NCI-H226 (cell line): ENCODE data around the gene TMEM52.

Experiments used
- DNase-seq: peaks from one replicate; pipeline ENCODE4 v3.0.0-alpha.2; 2015

TMEM52 gene

DNA sequence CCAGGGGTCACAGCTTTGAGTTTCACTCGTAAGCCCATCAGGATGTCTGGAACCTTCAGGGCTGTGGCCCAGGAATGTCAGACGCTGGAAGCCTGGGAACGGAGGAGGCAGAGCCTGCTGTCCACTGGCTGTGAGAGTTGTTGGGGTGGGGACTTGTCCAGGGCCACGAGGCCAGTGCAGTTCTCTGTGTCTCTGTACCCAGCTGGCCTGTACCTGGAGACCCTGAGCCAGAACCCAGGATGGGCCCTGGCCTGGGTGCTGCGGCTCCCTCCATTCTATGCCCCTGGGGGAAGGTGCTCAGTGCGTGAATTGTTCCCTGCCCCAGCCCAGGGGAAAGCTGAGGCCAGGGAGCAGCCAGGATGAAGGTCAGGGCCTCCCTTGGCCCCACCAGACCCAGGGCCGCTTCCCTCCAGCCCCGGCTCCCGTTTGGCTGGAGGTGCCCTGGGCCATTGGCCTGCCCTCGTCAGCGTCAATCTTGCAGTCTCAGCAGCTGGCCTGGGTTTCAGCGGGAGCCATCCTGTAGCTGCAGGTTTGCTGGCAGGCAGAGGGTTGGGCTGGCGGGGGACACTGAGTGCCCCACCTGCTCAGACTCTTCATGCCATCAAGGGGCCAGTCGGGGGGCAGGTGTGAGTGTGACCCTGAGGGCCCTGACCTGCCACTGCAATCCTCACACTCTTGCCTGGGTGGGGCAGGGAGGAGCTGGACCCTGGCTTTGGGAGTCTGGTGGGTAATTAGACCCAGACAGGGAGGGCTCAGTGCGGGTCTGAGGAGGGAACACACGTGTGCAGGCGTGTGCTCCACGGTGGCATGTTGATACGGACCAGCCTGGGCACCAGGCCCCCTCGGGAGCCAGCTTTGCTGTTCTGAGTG is 4.7 kb downstream of the TMEM52 start:
- DNase-seq: no peak

DNA sequence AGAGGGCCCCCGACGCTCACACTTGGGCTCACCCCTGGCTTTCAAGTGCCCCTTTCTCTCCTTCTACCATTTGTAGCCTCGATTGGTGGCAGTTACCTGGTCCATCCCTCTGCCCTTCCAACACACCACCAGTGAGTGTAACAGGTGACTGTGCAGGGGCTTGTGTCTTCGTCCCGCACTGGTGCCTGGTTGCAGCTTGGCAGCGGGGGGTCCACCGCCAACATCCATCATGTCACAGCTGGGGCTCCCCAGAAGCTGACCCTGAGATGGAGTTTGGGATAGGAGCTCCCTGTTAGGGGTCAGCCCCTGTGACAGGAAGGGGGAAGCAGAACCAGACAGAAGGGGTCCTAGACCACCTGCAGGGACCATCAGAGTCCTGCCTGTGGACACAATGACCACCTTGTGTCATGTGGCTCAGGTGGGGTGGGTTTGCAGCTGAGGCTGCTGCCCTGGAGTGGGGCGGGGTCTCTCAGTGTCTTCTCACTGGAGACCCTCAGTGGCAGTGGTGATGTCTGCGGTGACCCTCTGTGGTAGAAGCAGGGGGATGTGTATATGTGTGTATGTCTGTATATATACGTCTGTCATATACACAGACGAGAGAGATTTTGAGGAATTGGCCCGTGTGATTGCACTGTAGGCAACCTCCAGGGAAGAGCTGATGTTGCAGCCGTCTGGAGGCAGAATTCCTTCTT is 7.6 kb downstream of the TMEM52 start:
- no peak for DNase-seq

DNA sequence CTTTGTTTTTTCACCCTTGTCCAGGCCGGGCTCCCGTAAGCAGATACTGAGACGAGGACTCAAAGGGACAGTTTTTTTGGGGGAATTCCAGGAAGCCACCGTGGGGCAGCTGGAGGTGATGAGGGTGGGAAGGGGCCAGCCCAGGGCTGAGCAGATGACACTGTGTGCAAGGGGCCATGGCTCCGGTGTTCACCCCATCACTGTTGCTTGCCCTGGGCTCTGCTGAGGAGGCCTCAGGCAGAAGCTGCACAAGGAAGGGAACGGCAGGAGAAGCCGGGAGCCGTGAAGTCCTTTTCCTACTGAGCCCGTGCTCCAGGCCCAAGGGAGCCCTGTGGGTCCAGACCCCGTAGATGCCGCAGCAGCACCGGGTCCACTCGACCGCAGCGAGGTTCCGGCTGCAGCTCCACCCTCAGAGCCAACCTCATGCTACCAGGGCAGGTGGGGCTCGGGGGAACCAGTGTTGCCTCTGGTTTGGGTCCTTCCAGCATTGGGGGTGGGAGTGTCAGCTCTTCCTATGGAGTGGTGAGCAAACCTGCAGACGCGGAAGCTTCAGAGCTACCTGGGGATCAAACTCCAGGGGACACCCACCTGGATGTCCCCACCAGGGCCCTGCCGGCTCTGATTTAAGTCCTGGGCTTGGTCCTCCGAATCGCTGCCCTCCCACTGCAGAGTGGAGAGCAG is 8.3 kb downstream of the TMEM52 start:
- DNase-seq: no peak

DNA sequence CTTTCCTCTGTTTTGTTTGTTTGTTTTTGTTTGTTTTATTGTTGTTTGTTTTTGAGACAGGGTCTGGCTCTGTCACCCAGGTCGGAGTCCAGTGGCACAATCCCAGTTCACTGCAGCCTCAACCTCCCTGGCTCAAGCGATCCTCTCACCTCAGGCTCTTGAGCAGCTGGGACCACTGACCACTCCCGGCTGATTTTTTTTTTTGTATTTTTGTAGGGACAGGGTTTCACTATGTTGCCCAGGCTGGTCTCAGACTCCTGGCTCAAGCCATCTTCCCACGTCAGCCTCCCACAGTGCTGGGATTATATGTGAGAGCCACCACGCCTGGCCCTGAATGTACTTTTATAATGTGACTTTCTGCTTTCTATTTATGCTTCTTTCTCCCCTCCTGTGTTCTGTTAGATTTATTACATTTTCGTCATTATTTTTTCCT is 9.0 kb downstream of the TMEM52 start:
- DNase-seq: no peak

DNA sequence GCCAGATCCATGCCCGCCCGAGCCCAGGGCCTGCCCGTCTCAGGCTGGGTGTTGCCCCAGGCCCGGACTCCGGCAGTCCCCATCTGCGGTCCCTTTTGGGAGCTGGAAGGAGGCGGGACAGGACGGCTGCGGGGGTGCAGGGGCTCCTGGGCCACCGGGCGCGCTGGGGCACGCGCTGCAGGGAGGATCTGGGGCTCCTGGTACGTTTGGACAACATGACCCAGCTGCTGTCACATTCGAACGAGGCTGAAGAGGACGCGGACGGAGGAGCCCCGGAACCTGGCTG is 10.6 kb downstream of the TMEM52 start:
- DNase-seq: no peak

DNA sequence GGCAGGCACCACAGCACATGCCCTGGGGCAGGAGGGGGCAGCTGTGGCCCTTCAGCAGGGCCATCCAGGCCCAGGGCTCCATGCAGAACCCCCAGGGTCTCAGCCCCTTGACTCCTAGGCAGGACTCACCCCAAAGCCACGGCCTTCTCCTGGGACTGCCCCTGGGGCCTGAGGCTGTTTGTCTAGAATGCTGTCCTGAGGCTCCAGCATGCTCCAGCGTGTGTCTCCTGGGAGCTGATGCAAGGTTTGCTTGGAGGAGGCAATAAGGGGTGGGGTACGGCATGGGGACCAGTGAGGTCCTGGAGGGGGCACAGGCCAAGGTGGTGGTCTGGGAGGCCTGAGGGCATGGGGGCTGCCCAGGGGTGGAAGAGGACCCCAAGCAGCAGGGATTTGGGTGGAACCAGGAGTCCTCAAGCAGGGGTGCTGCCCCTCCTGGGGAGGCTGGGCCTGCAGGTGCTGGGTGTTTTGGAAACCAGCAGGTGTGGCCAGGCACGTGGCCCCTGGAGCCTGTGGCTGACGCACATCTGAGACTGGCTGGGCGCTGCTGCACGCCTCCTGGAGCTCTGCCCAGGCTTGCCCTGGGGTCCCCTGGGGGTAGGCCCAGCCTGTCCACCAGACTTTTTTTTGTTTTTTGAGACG is 11.9 kb downstream of the TMEM52 start:
- no peak for DNase-seq

DNA sequence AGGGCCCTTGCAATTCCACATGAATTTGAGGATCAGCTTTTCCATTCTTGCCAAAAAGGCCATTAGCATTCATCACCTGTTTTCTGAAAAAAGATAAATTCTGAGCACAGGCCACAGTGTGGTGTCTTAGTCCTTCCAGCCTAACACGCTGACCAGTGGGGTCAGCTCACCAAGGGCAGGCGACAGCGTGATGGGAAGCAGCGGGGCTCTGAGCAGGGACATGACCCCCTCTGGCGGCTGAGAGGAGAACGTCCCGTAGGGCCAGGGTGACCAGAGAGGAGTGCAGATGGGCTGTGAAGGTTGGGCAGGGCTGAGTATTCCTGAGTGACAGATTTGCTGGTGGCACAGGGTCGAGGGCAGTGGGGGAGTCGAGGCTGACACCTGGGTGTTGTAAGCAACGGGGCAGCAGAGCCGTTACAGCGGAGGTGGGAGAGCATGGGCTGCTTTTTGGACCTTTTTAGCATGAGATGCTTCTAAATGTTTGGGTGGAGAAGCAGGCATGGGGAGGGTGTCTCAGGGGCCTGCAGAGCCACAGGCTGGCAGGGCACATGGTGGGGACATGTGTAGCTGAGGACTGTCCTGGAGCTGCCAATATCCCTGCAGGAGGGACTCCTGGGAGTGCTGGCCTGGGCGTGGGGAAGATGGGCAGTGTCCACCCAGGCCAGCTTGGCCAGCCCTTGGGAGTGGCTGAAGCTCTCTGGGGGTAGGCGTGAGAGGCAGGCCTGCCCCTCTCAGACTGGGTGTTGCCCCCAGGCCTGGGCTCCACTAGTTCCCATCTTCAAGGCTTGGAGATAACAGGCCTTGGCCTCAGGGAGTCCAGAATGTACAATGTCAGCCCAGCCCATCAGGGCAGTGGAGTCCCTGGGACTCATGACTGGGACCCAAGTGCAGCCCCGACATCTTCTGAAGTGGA is 12.6 kb downstream of the TMEM52 start:
- DNase-seq: no peak

DNA sequence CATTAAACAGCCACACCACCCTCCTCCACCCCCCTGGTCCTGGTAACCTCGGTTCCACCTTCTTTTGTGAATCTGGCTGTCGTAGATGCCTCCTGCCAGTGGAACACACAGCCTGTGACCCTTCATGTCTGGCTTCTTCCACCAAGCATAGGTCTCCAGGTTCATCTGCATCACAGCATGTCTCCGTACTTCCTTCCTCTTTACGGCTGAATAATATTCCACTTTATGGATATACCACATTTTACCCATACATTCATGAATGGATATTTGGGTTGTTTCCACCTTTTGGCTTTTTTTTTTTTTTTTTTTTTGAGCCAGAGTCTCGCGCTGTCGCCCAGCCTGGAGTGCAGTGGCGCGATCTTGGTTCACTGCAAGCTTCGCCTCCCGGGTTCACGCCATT is 15.9 kb downstream of the TMEM52 start:
- DNase-seq: no peak

DNA sequence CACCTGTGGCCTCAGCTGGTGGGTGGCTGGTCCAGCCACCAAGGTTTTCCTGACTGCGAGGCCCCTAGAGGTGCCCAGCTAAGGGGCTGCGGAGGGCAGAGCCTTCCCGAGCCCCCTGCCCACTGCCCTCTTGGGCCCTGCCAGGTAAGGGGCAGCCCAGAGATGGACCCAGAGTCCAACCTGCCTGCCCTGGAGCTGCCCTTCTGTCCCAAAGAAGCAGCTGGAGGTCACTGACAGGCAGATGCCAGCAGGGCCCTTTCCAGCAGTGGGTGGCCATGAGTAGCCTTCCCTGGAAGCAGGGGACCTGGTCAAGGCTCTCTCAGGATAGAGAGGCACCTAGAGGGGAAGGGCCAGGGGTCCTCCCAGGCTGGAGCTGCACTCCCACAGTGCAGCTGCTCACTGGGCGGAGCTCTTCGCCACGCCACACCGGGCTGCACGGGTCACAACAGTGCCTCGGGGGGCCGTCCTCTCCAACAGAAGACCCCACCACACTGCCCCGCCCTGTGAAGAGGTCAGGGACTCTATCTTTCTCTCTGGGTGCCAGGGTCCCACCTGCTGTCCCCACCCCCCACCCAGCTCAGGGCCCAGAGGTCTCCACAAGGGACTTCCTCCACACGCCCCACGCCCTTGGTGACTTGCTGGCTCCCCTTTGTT is 17.3 kb downstream of the TMEM52 start:
- no peak for DNase-seq

DNA sequence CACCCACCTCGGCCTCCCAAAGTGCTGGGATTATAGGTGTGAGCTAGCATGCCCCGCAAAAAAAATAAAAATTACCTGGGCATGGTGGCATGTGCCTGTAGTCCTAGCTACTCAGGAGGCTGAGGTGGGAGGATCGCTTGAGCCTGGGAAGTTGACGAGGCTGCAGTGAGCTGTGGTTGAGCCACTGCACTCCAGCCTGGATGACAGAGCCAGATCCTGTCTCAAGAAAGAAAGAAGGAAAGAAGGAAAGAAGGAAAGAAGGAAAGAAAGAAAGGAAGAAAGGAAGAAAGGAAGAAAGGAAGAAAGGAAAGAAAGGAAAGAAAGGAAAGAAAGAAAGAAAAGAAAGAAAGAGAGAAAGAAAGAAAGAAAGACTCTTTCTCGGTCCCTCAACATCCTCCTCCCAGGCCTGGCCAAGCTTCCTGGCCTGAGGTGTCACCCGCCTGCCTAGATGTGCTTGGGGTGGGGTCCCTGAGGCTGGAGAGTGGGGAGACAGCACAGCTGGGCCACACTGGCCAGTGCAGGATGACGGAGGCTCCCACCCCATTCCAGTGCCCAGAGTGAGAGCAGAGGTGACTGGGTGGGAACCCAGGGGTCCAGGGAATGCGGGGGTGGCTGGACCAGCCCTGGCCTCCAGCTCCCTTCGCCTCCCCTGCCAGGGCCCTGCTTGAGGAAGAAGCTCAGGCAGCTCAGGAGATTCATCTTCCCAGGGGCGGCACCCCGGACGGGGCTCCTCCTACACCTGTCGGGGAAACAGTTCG is 18.0 kb downstream of the TMEM52 start:
- no peak for DNase-seq

DNA sequence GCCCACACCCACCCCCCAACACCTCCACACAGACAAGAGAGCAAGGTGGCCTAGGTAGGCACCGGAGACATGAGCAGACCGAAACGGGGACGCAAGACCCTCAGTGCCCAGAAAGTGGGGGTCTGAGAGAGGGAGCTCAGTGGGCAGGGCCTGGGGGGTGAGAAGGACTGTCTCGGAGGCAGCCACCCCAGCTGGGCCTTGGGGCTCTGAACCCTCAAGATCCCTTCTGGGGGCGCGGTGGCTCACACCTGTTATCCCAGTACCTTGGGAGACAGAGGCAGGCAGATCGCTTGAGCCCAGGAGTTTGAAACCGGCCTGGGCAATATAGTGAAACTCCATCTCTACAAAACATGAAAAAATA is 19.1 kb downstream of the TMEM52 start:
- DNase-seq: no peak

DNA sequence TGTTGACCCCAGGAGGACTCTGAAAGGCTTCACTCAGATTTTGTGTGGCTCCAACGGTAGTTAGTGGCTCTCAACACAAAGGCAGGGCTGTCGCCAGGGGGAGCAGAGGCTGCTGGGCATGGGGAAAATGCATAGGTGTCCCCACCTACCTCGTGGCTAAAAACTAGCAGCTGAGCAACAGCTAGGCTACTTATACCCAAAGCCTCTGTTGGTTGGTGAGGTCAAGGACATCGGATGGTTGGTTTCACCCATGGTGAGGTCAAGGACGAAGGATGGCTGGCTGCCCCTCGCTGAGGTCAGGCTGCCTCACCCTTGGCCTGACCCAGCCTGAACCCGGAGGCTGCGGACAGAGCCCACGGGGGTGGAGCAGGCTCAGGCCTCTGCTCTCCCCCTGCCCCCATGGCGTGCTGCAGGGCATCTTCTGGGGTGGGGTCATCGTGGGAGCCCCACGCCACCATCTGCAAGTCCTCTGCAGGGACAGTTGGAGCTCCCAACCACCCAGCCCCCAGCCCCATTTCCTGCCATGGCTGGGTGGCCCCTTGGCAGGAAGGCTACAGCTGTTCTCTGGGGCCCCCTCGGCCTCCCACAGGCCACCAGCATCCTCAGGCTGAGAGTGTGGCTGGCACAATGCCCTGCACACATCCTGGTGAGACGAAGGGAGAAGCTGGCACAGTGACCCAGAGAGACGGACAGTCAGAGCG is 19.7 kb downstream of the TMEM52 start:
- DNase-seq: no peak

DNA sequence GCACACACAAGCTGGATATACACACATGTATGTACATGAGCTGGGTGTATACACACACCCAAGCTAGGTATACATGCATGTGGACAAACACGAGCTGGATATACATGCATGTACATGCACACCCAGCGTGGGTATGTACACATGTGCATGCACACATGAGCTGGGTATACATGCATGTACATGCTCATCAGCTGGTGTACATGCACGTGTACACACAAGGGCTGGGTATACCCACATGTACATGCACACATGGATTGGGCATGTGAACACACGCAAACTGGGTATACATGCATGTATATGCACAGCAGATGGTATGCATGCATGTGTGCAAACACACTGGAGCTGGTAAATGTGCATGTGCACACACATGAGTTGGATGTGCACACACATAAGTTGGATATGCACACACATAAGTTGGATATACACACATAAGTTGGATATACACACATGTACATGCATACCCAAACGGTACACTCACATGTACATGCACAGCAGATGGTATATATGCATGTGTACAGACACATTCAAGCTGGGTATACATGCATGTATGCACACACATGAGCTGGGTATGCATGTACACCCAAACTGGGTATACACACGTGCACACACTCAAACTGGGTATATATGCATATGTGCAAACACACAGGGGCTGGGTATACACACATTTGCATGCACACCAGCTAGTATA is 20.7 kb downstream of the TMEM52 start:
- DNase-seq: no peak

DNA sequence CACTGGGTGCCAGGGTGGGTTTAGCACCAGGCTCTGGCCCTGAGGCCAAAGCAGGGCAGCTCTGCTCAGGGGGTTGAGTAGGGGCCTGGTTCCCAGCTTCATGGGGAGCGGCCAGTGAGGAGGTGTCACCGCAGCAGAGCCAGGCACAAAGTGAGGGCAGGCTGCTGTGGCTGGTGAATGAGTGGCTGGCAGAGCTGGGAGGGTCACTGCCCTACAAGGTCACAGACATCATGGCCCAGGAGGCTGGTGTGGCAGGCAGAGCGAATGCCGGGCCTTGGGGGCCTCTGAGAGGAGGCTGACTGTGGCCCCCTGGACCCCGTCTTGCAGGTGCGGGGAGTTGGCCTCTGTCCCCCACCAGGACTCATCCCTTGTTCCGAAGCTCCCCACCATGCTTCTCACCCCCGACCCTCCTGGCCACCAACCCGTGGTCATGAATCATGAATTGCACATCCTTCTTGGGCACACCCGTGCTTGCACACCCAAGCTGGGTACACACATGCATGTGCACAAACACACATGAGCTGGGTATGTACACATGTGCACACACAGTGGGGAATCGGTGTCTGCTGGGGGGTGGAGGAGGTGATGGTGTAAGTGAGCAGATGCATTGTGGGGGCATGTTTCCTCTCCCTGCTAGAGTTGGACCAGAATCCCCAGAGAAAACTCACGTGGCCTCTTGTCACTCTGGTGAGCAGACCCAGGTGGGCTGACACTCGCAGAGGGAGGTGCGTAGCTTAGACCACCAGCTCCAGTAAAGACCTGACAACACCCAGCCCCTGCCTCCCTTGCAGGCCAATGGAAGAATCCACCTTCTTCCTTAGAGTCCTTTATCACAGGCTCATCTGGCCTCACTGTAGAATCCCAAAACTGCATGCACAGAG is 23.4 kb downstream of the TMEM52 start:
- DNase-seq: no peak

DNA sequence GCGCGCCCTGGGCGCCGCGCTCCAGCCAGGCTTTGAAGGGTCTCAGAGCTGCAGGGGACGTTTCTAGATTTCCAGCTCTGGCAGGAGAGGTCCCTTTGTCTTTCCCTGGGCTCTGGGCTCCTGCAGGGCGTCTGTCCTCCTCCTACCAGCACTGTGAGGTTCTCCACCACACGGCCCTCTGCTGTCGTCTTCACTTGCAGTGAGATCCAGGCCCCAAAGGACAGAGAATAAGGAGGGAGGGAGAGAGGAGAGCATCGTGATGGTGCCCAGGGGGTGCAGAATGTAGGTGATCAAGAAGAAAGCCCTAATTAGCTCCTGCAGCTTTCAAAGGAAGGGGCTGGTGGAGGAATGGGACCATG is 24.0 kb downstream of the TMEM52 start:
- no peak for DNase-seq

DNA sequence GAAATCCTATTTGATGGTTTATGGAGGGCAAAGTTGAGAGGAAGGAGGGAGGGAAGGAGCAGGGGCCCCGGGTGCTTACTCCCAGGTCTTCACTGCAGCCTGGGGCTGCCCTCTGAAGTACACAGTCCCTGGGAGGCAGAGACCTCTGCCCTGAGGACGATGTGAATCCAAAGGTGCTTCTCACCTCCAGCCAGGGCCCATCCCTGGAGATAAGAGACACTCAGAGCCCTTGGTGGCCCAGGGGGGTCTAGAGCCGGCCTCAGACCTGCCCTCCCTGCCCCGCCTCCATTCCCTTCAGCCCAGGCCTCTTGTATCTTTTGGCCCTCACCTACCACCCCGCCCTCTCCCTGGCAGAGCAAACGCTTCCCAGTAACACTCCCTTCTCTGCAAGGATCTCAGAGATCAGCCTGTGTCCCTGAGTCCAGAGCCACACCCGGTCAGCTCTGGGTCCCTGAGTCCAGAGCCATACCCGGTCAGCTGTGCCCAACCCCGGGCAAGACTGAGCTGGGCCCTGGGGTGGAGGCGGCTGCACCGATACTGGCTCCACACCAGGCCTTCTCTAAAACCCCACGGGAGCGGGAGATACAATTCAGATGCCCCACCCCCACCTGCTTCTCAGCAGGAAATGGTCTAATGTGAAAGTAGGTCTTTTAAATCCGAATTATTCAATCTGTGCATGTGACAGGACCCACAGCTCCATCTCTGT is 24.6 kb downstream of the TMEM52 start:
- DNase-seq: no peak

DNA sequence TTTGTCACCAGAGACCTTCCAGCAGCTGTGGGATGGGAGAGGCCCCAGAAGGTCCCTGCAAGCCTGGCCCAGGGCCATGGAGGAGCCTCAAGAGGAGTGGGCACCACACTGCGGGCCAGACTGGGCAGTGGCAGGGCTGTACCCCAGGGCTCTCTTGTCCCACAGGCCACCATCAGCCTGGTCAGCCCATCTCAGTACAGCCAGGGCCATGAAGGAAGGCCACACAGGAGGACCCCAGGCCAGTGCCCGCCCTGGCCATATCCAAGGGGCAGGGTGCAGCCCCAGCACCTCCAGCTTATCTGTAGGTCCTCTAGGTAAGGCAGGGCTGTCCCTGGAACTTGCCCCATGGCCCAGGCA is 25.1 kb downstream of the TMEM52 start:
- DNase-seq: no peak

DNA sequence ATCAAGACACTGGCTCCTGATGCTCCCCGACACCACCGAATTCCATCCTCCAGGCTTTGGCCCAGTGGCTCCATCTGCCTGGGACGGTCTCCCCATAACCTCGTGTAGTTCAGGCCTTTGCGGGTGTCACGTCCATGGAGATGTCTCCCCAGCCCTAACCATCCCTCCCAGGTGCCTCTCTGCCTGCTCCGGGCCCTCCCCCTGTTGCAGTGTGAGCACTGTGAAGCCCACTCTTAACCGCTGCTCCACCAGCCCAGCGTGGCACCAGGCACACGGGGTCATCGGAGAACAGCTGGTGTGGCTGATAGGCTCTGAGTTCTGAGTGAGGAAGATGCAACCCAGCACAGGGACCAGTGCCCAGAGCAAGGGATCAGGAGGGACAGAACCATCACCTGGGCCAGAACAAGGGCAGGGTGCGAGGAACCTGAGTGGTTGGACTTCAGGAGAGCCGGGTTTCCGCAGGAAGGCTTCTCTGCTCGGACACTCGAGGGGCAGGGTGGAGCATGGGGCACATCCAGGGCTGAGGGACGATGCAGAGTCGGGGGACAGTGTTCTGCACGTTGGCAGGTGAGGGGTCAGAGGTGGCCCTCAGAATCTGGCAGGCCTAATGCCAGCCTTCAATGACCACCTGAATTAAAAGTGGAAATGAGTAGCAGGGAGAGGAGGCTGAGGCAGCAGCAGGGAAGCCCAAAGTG is 25.6 kb downstream of the TMEM52 start:
- no peak for DNase-seq
